Nephron (organoid): ENCODE data around the gene DPF3.

ENCODE experiments used
- H3K27ac Mint-ChIP-seq, 3 experiments: 2 replicates each; pipeline ENCODE4 v1.8.0; 2020; ENCODE audit warnings: mixed read lengths in 3 of 3, mild to moderate bottlenecking in 2 of 3, moderate library complexity in 1 of 3
- H3K27me3 Mint-ChIP-seq: 2 replicates; pipeline ENCODE4 v1.8.0; 2021; ENCODE audit warnings: low read depth, mild to moderate bottlenecking, moderate library complexity, mixed read lengths
- H3K36me3 Mint-ChIP-seq: 2 replicates; pipeline ENCODE4 v1.8.0; 2020; ENCODE audit warnings: low read depth, mixed read lengths
- H3K4me1 Mint-ChIP-seq: 2 replicates; pipeline ENCODE4 v1.8.0; 2020; ENCODE audit warnings: mixed read lengths
- H3K4me3 Mint-ChIP-seq, 3 experiments: 2 replicates each; pipeline ENCODE4 v1.8.0; 2020; ENCODE audit warnings: mild to moderate bottlenecking in 3 of 3, mixed read lengths in 3 of 3, moderate library complexity in 2 of 3
- H3K9me3 Mint-ChIP-seq: 2 replicates; pipeline ENCODE4 v1.8.0; 2020; ENCODE audit warnings: mixed read lengths
- TF ChIP-seq, protein P1 (sequence below), 3 experiments: fragments of 200-600 bp; sonication (generic); IDR thresholded peaks; one replicate each; pipeline ENCODE4 v1.5.0; 2021; ENCODE audit warnings: antibody characterized with exemption in 3 of 3; ENCODE audit not compliant: unreplicated experiment in 3 of 3

The DPF3 gene

DNA sequence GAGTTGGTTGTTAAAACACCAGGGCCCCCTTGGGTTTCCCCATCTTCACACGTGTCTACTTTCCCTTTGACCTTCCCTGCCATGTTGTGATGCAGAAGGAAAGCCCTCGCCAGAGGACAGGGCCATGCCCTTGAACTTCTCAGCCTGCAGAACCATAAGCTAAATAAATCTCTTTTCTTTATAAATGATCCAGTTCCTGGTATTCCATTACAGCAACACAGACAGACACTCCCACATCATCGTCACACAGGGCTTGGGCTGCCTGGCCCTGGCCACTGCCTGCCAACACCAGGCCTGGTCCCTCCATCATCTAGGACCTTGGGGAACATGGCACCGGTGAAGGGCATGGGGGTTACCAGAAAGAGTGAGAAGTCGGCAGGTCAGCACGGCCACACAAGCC, 84.8 kb downstream of the DPF3 start:
- no peaks in the 10 kb centered on the region for H3K36me3 Mint-ChIP-seq
- H3K4me3 Mint-ChIP-seq = no peak overlapping the region
- peaks cover 6% of the 10 kb centered on the region for H3K27me3 Mint-ChIP-seq
- TF ChIP-seq, protein P1, sequence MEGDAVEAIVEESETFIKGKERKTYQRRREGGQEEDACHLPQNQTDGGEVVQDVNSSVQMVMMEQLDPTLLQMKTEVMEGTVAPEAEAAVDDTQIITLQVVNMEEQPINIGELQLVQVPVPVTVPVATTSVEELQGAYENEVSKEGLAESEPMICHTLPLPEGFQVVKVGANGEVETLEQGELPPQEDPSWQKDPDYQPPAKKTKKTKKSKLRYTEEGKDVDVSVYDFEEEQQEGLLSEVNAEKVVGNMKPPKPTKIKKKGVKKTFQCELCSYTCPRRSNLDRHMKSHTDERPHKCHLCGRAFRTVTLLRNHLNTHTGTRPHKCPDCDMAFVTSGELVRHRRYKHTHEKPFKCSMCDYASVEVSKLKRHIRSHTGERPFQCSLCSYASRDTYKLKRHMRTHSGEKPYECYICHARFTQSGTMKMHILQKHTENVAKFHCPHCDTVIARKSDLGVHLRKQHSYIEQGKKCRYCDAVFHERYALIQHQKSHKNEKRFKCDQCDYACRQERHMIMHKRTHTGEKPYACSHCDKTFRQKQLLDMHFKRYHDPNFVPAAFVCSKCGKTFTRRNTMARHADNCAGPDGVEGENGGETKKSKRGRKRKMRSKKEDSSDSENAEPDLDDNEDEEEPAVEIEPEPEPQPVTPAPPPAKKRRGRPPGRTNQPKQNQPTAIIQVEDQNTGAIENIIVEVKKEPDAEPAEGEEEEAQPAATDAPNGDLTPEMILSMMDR (IDR thresholded peaks at IDR 0.05; ENCODE audit: unreplicated experiment in 3 of 3) = no peak
- no peaks in the 10 kb centered on the region for H3K9me3 Mint-ChIP-seq
- H3K4me1 Mint-ChIP-seq = peaks cover 5% of the 10 kb centered on the region
- no peak overlapping the region for H3K27ac Mint-ChIP-seq

DNA sequence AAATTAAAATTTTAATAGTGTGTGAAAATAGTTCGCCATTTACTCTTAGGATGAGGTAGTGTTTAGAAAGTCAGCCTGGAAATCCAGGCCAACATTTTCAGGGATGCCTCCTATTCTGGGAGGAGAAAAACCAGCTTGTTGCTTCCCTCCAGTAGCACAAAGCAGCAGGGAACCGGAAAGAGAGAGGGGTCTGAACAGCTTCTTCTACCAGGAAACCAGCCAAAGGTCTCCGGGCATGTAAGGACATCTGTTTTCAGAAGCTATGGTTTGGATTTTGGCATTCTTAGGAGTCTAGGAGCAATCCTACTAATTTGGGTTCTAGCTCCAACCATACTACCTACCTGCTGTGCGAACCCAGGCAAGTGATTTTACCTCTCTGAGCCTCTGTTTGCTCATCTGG, 85.3 kb downstream of the DPF3 start:
- Mint-ChIP-seq H3K27me3 (peaks cover 4% of the 10 kb centered on the region), H3K36me3 (no peaks in the 10 kb centered on the region), H3K4me3 (no peak overlapping the region), H3K4me1 (peaks cover 5% of the 10 kb centered on the region), H3K27ac (no peak overlapping the region), H3K9me3 (no peaks in the 10 kb centered on the region)
- TF ChIP-seq, protein P1 (IDR thresholded peaks at IDR 0.05; ENCODE audit: unreplicated experiment in 3 of 3) = no peak

DNA sequence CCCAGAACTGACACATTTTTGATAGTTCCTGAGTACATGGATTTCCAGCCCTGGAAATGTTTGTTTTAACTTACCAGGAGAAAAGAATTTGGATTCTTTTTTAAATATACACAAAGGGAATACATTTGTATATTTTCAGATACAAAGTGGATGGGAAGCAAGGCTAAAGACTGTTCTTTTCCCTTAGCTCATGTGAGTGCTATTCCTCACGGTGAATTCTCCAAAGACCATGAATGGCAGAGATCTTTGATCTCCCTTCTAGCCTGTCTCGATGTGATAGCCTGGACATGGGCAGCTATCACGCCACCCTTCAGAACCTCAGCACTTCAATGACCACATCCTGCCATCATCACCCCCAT, 91.3 kb downstream of the DPF3 start:
- no peak overlapping the region for H3K4me3 Mint-ChIP-seq
- TF ChIP-seq, protein P1 (IDR thresholded peaks at IDR 0.05; ENCODE audit: unreplicated experiment in 3 of 3) = no peak
- no peaks in the 10 kb centered on the region for H3K27me3 Mint-ChIP-seq
- H3K4me1 Mint-ChIP-seq = no peaks in the 10 kb centered on the region
- H3K27ac Mint-ChIP-seq = no peak overlapping the region
- peaks cover 5% of the 10 kb centered on the region for H3K36me3 Mint-ChIP-seq
- H3K9me3 Mint-ChIP-seq = no peaks in the 10 kb centered on the region

DNA sequence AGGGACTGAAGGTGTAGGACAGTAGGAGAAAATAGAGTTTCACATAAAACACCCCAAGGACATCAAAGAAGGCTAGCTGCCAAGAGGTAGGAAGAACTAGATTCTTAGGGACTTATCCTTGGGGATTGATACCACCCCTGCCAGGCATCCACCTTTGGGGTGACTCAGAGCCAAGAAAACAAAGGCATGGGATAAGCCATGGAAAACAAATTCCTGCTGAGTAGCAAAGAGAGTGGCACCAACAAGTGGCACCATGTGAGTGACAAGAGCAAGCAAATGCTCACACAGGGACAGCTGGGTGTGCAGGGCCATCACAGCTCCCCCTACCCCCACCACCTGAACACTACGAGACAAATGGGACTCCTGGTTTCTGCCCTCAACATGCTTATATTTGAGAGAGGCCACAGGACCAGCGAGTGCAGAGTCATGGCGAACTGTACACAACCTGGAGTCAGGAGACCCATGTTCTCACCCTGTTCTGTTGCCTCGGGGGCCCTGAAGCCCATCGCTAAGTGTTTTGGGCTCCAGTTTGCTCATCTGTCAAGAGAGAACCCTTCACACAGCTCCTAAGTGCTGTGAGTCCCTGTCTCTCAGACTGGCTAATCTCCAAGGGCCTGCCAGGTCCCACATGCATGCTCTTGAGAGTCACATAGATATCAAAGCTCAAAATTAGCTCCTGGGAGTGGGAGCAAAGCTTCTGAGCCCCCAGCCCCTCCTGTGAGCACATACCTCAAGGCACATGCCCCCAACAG, 91.9 kb downstream of the DPF3 start:
- peaks cover 5% of the 10 kb centered on the region for H3K36me3 Mint-ChIP-seq
- H3K27ac Mint-ChIP-seq = no peak overlapping the region
- no peaks in the 10 kb centered on the region for H3K27me3 Mint-ChIP-seq
- no peaks in the 10 kb centered on the region for H3K4me1 Mint-ChIP-seq
- H3K4me3 Mint-ChIP-seq = no peak overlapping the region
- TF ChIP-seq, protein P1 (IDR thresholded peaks at IDR 0.05; ENCODE audit: unreplicated experiment in 3 of 3) = no peak
- no peaks in the 10 kb centered on the region for H3K9me3 Mint-ChIP-seq

DNA sequence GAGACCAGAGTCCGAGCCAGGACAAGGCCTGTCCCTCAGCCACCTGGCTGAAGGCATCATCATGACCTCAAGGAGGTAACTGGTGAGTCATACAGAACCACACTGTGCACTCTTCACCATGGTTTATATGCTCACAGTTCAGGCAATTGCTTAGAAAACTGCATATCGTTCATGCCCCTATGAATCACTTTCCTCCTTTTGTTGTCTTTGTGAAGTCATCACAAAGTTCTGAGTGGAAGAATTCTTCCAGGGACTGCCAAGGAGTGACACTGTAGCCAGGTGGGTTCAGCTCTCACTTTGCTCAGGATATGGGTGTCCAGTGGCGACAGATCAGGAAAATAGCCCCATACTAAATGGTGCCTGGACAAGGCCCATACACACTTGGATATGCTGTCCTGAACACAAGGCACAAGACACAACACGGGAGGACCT, 92.5 kb downstream of the DPF3 start:
- Mint-ChIP-seq H3K36me3 (peaks cover 5% of the 10 kb centered on the region), H3K27me3 (no peaks in the 10 kb centered on the region), H3K4me3 (no peak overlapping the region), H3K9me3 (no peaks in the 10 kb centered on the region), H3K4me1 (no peaks in the 10 kb centered on the region), H3K27ac (no peak overlapping the region)
- TF ChIP-seq, protein P1 (IDR thresholded peaks at IDR 0.05; ENCODE audit: unreplicated experiment in 3 of 3) = no peak

DNA sequence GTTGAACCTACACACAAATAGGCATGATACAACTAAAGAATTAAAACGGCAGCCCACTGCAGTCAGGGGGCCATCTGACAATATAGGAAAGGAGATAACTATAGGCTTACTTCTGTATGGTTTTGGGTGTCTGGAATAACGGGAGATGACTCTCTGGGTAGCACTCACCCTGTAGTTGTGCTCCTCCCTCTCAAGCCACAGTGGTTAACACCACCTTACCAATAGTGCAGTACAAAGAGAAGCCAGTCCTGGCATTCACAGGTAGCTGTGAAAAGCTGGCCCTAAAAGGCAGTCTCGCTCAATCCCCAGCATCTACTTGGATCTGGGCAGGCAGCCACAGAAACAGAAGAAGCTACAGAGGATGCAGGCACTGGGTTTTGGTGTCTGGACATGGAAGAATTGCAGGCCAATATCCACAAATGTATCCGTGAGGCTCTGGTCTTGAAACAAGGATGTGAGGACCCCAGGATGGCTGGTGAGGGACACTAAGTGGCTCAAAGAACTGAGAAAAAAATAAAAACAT, 93.0 kb downstream of the DPF3 start:
- Mint-ChIP-seq H3K27me3 (no peaks in the 10 kb centered on the region), H3K36me3 (peaks cover 5% of the 10 kb centered on the region), H3K9me3 (no peaks in the 10 kb centered on the region), H3K4me3 (no peak overlapping the region), H3K27ac (no peak overlapping the region), H3K4me1 (no peaks in the 10 kb centered on the region)
- TF ChIP-seq, protein P1 (IDR thresholded peaks at IDR 0.05; ENCODE audit: unreplicated experiment in 3 of 3) = no peak
